ENCODE data around the gene PPP1R15A. TPM values are rescaled to one million over a fixed set of nuclear protein-coding genes. Genes with fewer than 3 reads are reported as not detected.
A peak's percentile ranks its signal among the peaks of the same experiment; 100 is the strongest.

The PPP1R15A gene
- total RNA-seq, 2 donors from 2014 or later: 35.1 to 49.0 TPM

DNA sequence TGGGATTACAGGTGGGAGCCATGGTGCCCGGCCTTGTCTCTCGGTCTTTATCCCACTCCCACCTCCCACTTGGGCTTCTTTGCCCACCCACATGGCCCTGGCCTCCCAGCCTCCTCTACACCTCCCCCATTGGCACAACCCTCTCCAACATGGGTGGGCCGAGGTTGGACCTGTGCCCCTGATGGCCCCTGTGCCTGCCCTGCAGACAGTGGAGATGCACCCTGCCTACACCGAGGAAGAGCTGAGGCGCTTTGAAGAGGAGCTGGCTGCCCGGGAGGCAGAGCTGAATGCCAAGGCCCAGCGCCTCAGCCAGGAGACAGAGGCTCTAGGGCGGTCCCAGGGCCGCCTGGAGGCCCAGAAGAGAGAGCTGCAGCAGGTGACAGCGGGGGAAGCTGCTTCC lies 48.7 kb downstream of the PPP1R15A start:
- H3K27ac ChIP-seq: no peak overlapping the region
- TF ChIP-seq, protein P1, sequence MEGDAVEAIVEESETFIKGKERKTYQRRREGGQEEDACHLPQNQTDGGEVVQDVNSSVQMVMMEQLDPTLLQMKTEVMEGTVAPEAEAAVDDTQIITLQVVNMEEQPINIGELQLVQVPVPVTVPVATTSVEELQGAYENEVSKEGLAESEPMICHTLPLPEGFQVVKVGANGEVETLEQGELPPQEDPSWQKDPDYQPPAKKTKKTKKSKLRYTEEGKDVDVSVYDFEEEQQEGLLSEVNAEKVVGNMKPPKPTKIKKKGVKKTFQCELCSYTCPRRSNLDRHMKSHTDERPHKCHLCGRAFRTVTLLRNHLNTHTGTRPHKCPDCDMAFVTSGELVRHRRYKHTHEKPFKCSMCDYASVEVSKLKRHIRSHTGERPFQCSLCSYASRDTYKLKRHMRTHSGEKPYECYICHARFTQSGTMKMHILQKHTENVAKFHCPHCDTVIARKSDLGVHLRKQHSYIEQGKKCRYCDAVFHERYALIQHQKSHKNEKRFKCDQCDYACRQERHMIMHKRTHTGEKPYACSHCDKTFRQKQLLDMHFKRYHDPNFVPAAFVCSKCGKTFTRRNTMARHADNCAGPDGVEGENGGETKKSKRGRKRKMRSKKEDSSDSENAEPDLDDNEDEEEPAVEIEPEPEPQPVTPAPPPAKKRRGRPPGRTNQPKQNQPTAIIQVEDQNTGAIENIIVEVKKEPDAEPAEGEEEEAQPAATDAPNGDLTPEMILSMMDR (IDR thresholded peaks at IDR 0.05): no peak
- TF ChIP-seq POLR2AphosphoS5 (IDR thresholded peaks at IDR 0.05): no peak
- no peak for TF ChIP-seq POLR2A (IDR thresholded peaks at IDR 0.05)
- H3K9me3 ChIP-seq: no peaks in the 10 kb centered on the region
- H3K27me3 ChIP-seq (replicated peaks; ENCODE audit: insufficient read depth): no peaks in the 10 kb centered on the region
- intact Hi-C loops (cut with DNase I): no loop called here
- H3K4me3 ChIP-seq: no peak overlapping the region
- no peak for DNase-seq (ENCODE audit: low spot score)
- H3K4me1 ChIP-seq (replicated peaks): no peaks in the 10 kb centered on the region
- 86% methylated on average over 10 of the region's 10 CpGs for WGBS
- H3K36me3 ChIP-seq: no peaks in the 10 kb centered on the region

DNA sequence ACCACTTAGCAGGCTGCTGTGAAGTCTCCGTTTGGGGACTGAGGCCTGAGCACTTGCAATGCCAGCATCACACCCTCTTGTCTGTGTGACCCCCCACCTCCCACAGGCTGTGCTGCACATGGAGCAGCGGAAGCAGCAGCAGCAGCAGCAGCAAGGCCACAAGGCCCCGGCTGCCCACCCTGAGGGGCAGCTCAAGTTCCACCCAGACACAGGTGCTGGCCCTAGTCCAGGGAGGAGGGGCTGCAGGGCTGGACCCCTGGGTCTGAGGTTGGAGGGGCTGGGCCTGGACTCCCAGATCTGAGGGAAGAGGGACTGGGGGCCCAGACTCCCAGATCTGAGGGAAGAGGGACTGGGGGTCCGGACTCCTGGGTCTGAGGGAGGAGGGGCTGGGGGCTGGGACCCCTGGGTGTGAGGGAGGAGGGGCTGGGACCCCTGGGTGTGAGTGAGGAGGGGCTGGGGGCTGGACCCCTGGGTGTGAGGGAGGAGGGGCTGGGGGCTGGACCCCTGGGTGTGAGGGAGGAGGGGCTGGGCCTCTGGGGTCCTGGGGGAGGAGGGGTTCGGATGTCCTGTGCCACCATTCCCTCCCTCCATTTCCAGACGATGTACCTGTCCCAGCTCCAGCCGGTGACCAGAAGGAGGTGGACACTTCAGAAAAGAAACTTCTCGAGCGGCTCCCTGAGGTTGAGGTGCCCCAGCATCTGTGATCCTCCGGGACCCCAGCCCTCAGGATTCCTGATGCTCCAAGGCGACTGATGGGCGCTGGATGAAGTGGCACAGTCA lies 49.7 kb downstream of the PPP1R15A start:
- no peaks in the 10 kb centered on the region for H3K4me1 ChIP-seq (replicated peaks)
- WGBS: 88% methylated on average over 9 of the region's 12 CpGs
- no peak overlapping the region for H3K27ac ChIP-seq
- no peaks in the 10 kb centered on the region for H3K9me3 ChIP-seq
- H3K4me3 ChIP-seq: no peak overlapping the region
- no peak for TF ChIP-seq POLR2A (IDR thresholded peaks at IDR 0.05)
- no peak for TF ChIP-seq POLR2AphosphoS5 (IDR thresholded peaks at IDR 0.05)
- TF ChIP-seq, protein P1 (IDR thresholded peaks at IDR 0.05): no peak
- no peak for DNase-seq (ENCODE audit: low spot score)
- intact Hi-C loops (cut with DNase I): no loop called here
- H3K27me3 ChIP-seq (replicated peaks; ENCODE audit: insufficient read depth): no peaks in the 10 kb centered on the region
- no peaks in the 10 kb centered on the region for H3K36me3 ChIP-seq

DNA sequence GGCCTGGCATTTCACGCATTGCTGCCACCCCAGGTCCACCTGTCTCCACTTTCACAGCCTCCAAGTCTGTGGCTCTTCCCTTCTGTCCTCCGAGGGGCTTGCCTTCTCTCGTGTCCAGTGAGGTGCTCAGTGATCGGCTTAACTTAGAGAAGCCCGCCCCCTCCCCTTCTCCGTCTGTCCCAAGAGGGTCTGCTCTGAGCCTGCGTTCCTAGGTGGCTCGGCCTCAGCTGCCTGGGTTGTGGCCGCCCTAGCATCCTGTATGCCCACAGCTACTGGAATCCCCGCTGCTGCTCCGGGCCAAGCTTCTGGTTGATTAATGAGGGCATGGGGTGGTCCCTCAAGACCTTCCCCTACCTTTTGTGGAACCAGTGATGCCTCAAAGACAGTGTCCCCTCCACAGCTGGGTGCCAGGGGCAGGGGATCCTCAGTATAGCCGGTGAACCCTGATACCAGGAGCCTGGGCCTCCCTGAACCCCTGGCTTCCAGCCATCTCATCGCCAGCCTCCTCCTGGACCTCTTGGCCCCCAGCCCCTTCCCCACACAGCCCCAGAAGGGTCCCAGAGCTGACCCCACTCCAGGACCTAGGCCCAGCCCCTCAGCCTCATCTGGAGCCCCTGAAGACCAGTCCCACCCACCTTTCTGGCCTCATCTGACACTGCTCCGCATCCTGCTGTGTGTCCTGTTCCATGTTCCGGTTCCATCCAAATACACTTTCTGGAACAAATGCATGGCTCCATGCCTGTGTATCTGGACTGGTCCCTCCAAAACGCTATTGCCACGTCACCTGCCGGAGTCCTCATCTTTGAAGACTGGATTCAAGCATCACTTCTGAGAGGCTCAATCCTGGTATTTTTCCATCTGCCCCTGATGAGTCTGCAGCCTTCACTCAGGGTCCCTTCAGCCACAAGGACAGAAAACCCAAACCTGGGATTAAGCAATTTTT lies 50.6 kb downstream of the PPP1R15A start:
- 86% methylated on average over 18 of the region's 18 CpGs for WGBS
- intact Hi-C loops (cut with DNase I): no loop called here

DNA sequence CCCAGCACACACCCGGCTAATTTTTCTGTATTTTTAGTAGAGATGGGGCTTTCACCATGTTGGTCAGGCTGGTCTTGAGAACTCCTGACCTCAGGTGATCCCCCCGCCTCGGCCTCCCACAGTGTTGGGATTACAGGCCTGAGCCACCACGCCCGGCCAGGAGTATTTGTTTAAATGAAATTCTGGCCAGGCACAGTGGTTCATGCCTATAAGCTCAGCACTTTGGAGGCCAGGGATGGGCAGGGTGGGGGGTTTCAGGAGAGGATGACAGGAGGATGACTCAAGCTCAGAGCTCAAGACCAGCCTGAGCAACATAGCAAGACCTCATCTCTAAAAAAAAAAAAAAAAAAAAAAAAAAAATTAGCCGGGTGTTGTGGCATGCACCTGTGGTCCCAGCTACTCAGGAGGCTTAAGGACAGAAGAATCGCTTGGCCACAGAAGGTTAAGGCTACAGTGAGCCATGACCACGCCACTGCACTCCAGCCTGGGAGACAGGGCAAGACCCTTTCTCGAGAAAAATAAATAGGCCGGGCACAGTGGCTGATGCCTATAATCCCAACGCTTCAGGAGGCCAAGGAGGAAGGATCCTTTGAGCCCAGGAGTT lies 53.1 kb downstream of the PPP1R15A start:
- 86% methylated on average over 11 of the region's 11 CpGs for WGBS
- Histone ChIP-seq H3K27ac (no peak overlapping the region), H3K27me3 (replicated peaks; ENCODE audit: insufficient read depth) (no peaks in the 10 kb centered on the region), H3K4me1 (replicated peaks) (no peaks in the 10 kb centered on the region), H3K9me3 (no peaks in the 10 kb centered on the region), H3K4me3 (no peak overlapping the region), H3K36me3 (no peaks in the 10 kb centered on the region)
- DNase-seq (ENCODE audit: low spot score): no peak
- intact Hi-C loops (cut with DNase I): no loop called here
- TF ChIP-seq, protein P1 (IDR thresholded peaks at IDR 0.05): no peak
- TF ChIP-seq POLR2AphosphoS5 (IDR thresholded peaks at IDR 0.05): no peak
- TF ChIP-seq POLR2A (IDR thresholded peaks at IDR 0.05): no peak

More for the DNA sequence above, 50.6 kb downstream of the PPP1R15A start:
- H3K27me3 ChIP-seq (replicated peaks; ENCODE audit: insufficient read depth): no peaks in the 10 kb centered on the region
- no peak for DNase-seq (ENCODE audit: low spot score)
- no peak for TF ChIP-seq POLR2AphosphoS5 (IDR thresholded peaks at IDR 0.05)
- no peak for TF ChIP-seq POLR2A (IDR thresholded peaks at IDR 0.05)
- H3K4me3 ChIP-seq: no peak overlapping the region
- H3K36me3 ChIP-seq: no peaks in the 10 kb centered on the region
- H3K27ac ChIP-seq: peak overlapping the region in 1 of 2 donors; percentile 19
- no peaks in the 10 kb centered on the region for H3K4me1 ChIP-seq (replicated peaks)
- no peaks in the 10 kb centered on the region for H3K9me3 ChIP-seq

Other genes starting within 250 kb of the PPP1R15A start
- gene DBP, start 235.0 kb upstream of the PPP1R15A start, total RNA-seq: 10 to 100 TPM; 14.3 to 52.7 TPM
- 10 to 100 TPM in 1 of 2 donors, 1 to 10 TPM in 1; 7.0 to 11.2 TPM for gene CA11, start 226.2 kb upstream of the PPP1R15A start, total RNA-seq
- gene NTN5, start 199.4 kb upstream of the PPP1R15A start, total RNA-seq: 1 to 10 TPM in 1 of 2 donors, under 1 TPM in 1; 0.91 to 2.6 TPM
- 1 to 10 TPM; 1.4 to 2.7 TPM for gene FUT2, start 176.4 kb upstream of the PPP1R15A start, total RNA-seq
- 10 to 100 TPM in 1 of 2 donors, 1 to 10 TPM in 1; 2.6 to 13.9 TPM for gene MAMSTR, start 152.7 kb upstream of the PPP1R15A start, total RNA-seq
- 10 to 100 TPM in 1 of 2 donors, 1 to 10 TPM in 1; 9.1 to 16.2 TPM for gene RASIP1, start 131.8 kb upstream of the PPP1R15A start, total RNA-seq
- gene IZUMO1, start 125.5 kb upstream of the PPP1R15A start, total RNA-seq: 1 to 10 TPM in 1 of 2 donors, not detected in 1; 6.4 TPM
- gene FUT1, start 119.8 kb upstream of the PPP1R15A start, total RNA-seq: 1 to 10 TPM; 2.1 to 4.1 TPM
- gene FGF21, start 116.9 kb upstream of the PPP1R15A start, total RNA-seq: not detected
- gene BCAT2, start 61.4 kb upstream of the PPP1R15A start, total RNA-seq: 10 to 100 TPM; 71.8 to 92.0 TPM
- 10 to 100 TPM; 11.0 to 11.2 TPM for gene HSD17B14, start 35.9 kb upstream of the PPP1R15A start, total RNA-seq
- 10 to 100 TPM in 1 of 2 donors, 1 to 10 TPM in 1; 9.4 to 22.9 TPM for gene PLEKHA4, start 3.8 kb upstream of the PPP1R15A start, total RNA-seq
- gene TULP2, start 26.3 kb downstream of the PPP1R15A start, total RNA-seq: 10 to 100 TPM in 1 of 2 donors, not detected in 1; 10.7 TPM
- 100 to 1,000 TPM; 432 to 441 TPM for gene NUCB1, start 27.9 kb downstream of the PPP1R15A start, total RNA-seq
- 10 to 100 TPM in 1 of 2 donors, 1 to 10 TPM in 1; 4.6 to 12.6 TPM for gene DHDH, start 61.3 kb downstream of the PPP1R15A start, total RNA-seq
- 10 to 100 TPM; 52.1 to 62.3 TPM for gene BAX, start 82.5 kb downstream of the PPP1R15A start, total RNA-seq
- 1,000 to 10,000 TPM; 1,764 to 2,124 TPM for gene FTL, start 92.9 kb downstream of the PPP1R15A start, total RNA-seq
- 10 to 100 TPM; 47.3 to 52.0 TPM for gene GYS1, start 120.9 kb downstream of the PPP1R15A start, total RNA-seq
- gene RUVBL2, start 121.5 kb downstream of the PPP1R15A start, total RNA-seq: 100 to 1,000 TPM; 110 to 126 TPM
- gene LHB, start 144.7 kb downstream of the PPP1R15A start, total RNA-seq: 1 to 10 TPM in 1 of 2 donors, not detected in 1; 5.2 TPM
- not detected for gene CGB3, start 151.9 kb downstream of the PPP1R15A start, total RNA-seq
- gene CGB2, start 159.5 kb downstream of the PPP1R15A start, total RNA-seq: not detected
- not detected for gene CGB1, start 164.5 kb downstream of the PPP1R15A start, total RNA-seq
- not detected for gene CGB5, start 171.4 kb downstream of the PPP1R15A start, total RNA-seq
- gene CGB8, start 176.7 kb downstream of the PPP1R15A start, total RNA-seq: not detected
- 1 to 10 TPM; 2.0 to 2.1 TPM for gene CGB7, start 185.3 kb downstream of the PPP1R15A start, total RNA-seq
- gene NTF4, start 192.4 kb downstream of the PPP1R15A start, total RNA-seq: 10 to 100 TPM in 1 of 2 donors, 1 to 10 TPM in 1; 7.0 to 24.4 TPM
- gene KCNA7, start 200.3 kb downstream of the PPP1R15A start, total RNA-seq: not detected
- 100 to 1,000 TPM; 318 to 391 TPM for gene SNRNP70, start 213.0 kb downstream of the PPP1R15A start, total RNA-seq
- 10 to 100 TPM; 31.2 to 64.3 TPM for gene LIN7B, start 241.9 kb downstream of the PPP1R15A start, total RNA-seq
- 10 to 100 TPM in 1 of 2 donors, 1 to 10 TPM in 1; 2.2 to 11.1 TPM for gene C19orf73, start 246.7 kb downstream of the PPP1R15A start, total RNA-seq
- 10 to 100 TPM; 12.3 to 18.2 TPM for gene PPFIA3, start 247.1 kb downstream of the PPP1R15A start, total RNA-seq

All from prostate gland (tissue), 2 donors.